GM19240 (cell line): ENCODE measurements around the gene MUC2.

Source experiments
- DNase-seq: peaks from one replicate; pipeline ENCODE4 v3.0.0; 2011; ENCODE audit warnings: low spot score; ENCODE audit not compliant: insufficient read length

The MUC2 gene

DNA sequence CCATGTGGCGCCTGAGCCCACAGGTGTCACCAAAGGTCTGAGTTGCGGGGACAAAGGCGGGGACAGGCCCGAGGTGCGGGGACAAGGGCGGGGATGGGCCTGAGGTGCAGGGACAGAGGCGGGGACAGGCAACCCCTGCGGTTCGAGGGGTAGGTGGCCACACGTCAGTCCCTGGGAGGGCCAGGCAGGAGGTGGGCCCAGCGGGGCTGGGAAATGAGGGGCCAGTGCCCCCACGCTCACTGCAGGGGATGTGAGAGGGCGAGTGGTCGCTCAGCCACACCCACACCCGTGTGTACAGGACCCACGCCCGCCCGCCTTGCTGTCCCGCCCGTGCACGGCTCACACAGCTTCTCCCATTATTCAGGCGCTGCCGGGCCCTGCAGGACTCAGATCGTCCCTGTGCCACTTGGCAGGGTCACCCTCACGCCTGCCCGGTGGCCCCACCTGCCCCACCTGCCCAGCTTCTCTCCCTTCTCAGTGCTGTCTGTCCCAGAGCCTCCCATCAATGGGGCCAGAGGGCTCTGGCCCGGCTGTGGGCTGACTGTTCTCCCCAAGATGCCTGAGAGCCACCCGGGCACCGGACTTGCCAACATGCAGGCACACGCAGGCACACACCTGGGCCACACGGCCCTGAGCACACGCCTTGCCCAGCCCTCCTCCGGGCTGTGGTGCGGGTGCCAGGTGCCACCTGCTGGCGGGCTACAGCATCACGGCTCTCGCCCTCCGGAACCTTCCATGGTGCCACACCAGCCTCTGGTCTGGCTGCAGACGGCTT lies 23.9 kb upstream of the MUC2 start:
- peak; percentile 92 for DNase-seq

DNA sequence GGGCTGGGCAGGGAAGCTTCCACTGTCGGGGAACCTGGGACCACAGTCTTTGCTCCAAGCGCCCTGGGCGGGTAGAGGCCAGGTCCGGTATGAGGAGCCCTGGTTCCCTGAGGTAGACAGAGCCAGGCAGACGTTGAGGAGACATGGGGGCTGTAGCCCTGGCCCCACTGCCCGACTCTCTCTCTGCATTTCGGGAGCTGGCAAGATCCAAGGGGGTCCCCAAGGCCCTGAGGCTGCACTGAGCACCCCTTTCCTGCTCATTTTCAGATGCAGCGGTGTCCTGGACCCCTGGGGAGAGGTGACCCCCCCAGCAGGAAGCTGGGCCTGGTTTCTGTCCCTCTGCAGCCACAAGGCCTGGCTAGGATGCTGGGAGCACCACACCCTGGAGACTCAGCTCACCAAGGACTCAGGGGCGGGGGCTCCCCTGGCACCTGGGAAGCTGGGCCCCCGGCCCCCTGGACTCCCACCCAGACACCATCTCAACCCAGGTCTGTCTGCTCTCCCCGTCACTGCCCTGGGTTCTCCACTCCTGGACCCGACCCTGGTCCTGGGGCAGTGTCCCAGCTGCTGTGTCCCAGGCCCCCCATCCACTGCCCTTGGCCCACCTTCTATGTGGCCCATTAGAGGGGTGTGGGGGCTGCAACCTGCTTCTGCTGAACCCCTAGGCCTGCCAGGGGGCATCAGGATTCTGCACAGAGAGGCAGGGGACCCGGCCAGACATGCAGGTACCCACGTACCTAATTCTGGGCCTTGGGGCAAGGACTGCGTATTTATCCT lies 23.1 kb upstream of the MUC2 start:
- DNase-seq = no peak

DNA sequence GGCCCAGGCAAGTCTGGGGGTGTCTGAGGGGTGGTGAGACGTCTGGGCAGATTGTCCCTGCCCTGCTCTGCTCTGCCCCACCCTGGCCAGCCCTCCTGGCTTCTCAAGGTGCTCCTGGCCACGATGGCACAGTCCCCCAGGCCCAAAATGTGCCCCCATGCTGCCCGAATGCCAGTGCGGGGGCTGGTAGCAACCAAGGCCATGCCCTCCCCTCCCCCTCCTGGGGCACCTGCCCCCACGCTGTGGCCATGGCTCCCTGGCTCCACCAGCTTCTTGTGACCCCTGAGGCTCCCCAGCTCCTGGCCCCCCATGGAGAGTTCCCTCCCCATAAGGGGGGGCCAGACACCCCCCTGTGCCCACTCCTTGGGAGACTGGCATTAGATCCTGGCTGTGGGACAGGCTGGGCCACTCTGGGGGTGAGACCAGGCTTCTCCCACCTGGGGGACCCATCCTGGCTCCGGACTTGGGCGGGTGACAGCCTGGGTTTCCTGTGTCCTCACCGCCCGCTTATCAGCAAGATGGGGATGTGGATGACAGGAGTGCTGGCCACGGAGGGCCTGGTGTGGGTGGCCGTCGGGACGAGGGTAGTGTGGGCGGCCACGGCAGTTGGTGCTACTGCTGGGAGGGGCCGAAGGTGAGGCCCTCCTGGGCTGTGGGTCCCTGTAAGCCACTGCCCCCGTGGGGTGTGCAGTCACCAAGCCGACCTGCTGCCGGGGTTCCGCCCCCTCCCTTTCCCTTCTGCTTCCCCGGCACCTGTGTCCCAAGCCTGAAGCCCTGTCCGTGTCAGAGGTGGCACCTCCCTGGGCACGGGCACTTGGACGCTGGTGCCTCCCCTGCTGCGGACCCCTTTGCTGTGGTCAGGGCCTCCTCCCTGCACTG lies 22.3 kb upstream of the MUC2 start:
- no peak for DNase-seq

DNA sequence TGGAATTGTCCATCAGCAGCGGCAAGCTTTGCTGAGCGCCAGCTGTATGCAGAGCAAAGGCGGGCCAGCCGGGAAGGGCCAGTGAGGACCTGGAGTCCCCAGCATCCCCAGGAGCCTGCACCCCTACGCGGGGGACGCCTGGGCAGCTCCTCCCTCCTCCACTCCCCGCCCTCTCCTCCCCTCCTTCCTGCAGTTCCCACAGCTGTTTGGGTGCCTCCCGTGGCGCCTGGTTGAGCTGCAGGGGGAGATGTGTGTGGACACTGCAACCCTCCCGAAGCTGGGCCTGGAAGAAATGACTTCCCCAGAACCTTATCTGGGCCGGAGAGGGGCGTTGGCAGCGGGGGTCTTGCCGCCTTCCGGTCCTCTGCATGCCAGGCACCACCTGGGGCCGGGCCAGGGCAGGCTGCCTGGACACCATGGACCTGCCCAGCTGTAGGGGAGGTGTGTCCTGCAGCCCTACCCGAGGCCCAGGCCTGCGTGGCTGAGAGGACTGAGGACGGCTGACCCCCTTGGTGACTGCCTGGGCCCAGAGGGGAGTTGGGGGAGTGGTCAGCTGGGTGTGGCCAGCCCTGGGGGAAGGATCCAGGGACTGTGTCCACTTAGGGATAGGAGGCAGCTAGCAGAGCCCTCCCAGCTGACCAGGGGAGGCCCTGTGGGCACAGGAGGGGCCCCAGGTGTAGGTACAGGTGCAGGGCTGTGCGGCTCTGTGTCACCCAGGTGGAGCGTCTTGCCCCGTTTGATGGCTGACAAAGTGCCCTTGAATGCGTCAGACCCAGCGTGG lies 21.4 kb upstream of the MUC2 start:
- DNase-seq = no peak

DNA sequence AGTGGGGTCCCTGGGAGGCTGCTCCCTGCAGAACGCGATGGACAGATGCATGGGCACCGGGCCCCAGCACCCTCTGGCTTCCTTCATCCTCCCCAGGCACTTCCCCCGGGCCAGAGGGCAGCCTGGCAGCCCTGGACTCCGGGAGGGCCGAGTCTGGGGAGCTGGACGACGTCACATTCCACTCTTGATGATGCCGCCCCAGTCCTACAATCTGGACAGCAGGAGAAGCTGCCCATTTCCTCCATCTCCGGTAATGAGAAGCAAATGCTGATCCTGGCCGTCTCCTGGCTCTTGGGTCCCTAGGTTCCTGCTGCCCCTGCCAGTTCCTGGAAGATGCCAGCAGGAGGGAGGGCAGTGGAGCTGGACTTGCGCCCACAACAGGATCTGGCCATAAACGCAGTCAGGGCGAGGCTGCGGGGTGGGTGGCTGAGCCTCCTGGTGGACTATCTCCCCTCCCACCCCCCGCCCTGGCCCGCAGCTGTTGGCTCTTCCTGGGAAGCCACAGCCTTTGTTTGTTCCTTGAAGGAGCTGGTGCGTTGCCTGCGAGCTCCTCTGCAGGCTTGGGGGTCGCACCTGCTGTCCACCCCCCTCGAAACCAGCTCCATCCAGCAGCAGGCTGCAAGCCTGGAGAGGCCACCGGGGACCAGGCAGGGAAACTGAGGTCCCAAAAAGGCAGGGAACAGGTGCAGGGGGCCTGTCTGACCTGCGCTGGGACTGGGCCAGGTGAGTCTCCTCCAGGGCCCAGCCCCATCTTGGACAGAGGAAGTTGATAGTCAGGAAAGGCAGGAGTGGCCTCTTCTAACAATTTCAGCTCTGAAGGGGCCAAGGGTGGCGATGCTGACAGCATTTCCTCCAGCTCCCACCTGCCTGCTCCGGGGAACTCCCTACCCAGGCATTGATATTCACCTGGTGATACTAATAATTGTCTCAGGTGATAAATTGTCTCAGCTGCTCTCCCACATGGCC lies 20.2 kb upstream of the MUC2 start:
- DNase-seq = no peak

DNA sequence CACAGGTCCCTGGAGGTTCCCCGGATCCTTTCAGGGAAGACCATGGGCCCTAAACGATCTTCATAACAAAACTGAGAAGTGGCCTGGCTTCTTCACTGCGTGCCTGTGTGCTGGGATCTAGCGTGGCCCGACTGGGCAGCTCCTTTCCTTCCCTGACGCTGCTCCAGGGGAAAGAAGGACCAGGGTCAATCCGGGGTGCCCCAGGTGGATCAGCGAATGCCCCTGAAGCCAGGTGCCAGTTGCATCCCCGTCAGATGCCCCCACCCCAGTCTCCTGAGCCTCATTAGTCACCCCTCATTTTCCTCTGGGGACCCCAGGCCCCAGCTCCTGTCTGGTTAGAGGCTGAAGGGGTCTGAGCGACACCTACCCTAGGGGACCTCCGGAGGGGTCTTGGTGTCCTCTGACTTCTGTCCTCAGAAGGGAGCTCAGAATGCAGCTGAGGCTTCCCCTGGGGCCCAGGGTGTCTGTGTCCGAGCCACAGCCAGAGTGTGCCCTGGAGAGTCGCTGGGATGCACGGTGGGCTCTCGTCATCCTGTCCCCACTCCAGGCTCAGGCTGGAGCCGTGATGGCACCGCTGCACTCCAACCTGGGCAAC lies 19.5 kb upstream of the MUC2 start:
- no peak for DNase-seq

DNA sequence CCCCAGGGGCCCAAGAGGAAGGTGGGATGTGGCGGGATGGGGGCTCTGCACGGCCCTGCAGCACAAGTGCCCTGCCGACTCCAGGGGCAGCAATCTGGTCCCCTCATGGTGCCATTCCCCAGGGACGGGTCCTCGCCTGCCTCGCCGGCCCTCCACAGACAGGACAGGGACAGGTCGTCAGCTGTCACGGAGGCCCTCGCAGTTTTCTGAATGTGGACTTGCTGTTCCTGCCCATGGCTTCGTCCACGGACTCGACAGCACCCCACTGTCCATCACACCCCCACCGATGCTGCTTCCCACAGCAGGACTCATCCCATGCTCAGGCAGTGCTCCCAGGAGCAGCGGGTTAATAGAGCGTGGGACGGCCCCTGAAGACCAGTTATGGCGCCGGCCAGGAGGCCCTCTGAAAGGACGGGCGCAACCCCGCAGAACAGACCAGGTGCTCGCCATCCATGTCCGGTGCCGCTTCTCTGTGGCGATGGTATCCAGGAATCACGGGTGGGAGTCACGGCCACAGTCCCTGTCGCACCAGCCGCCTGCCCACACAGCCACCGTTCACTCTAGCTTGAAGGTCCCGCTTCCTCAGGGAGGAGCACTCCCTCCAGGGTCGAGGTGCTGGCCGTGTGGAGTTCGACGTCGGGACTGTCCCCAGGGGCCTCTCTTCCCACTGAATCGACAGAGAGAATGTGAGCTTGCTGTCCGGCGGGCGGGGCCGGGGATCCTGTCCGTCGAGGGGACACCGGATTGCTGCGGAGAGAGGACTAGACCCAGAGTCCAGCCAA lies 18.5 kb upstream of the MUC2 start:
- DNase-seq = no peak

DNA sequence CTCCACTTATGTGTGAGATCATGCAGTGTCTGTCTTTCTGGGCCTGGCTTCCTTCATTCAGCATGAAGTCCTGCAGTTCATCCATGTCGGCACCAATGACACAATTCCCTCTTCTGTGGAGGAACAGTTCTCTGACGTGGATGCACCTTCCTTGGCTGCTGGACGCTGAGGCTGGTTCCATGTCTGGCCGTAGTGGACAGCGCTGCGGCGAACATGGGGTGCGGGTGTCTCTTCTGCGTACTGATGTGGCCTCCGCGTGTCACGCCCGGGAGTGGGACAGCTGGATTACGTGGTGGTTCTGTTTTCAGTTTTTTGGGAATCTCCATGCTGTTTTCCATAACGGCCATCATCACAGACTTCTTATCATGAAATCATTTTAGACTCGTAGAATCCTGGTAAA lies 16.9 kb upstream of the MUC2 start:
- no peak for DNase-seq

DNA sequence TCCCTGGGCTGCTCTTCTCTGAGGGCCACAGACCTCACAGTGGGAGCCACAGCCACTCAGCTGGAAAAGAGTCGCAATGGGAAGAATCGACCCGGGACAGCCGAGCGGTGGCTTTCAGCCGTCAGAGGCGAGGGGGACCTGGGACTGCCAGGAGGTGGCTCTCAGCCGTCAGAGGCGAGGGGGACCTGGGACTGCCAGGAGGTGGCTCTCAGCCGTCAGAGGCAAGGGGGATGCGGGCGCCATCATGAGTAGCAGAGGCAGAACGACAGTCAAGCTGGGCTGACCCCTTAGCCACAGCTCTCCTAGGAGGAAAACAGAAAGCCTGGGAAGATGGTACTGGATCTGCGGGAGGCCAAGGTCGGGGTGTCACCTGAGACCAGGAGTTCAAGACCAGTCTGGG lies 14.9 kb upstream of the MUC2 start:
- no peak for DNase-seq

DNA sequence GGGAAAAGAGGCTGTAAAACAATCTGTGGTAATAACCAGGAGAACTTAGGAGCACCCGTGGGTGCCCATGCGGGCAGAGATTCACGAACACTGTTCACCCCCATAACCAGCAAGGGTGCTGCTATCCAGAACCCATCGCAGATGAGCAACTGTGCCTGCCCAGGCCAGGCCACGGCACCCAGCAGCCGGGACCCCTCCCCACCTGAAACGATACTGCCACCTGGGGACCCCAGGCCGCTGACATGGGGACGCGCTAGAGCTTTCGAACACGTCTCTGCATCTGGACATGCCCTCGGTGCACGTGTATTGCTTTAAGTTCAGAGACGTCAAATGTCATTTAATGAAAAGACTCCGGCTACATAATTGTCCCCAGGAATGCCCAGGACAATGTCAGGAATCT lies 14.3 kb upstream of the MUC2 start:
- no peak for DNase-seq

DNA sequence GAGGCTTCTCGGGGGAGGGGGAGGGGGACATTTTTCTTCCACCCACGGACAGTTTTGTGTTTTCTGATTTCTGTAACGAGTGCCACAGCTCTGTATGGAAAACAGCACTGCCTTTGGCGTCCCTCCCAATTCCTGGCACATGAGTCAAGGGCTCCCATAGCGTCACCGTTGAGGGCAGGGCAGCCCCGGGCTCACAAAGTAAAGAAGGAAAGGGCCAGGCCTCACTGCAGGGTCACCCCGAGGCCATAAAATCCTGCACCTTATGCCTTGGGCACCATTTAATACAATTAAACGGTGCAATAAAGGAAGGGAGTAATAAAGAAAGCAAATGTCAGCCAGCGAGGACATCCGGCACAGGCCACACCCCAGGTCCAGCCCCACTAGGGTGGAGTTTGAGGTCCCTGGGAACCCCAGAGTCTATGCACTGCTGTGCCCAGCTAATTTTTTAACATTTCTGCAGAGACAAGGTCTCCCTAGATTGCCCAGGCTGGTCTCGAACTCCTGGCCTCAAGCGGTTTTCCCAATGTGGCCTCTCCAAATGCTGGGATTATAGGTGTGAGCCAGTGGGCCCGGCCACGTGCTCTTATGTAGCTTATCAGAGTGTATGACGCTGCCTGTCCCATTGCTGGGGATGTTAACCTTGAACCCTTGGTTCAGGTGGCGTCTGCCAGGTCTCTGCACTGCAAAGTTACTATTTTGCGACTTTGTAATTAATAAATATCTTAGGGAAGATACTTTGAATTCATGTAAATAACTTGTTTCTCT lies 13.6 kb upstream of the MUC2 start:
- DNase-seq = no peak

DNA sequence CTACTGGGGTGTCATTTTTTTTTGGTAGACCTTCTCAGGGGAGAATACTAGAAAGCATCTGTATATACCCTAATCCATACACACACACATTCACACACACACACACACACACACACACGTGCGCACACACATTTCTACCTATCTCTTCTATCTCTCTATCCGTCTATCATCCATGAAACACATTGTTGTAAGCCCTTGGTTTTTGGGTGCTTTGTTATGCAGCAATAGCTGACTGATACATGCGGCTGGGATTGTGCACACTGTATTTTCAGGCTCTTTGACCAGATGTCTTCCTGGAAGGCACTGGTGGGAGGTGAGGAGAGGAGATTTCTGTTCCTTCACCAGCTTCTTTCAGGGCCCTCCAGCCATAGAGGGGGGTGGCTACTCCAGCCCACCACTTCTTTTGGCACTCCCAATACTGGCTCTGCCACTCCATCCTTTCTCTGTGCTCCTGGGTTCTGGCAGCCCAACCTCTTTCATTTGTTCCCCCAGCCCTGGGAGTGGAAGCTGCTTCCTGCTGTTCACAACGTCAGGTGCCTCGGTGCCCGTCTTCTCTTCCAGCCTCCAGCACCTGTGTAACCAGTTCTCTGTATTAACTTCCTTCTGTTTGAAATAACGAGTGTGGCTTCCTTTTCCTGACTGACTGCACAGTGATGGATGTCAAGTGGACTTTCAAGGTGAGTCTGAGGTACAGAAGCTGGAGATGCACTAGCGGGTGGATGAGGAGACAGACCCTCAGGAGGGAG lies 12.4 kb upstream of the MUC2 start:
- no peak for DNase-seq

DNA sequence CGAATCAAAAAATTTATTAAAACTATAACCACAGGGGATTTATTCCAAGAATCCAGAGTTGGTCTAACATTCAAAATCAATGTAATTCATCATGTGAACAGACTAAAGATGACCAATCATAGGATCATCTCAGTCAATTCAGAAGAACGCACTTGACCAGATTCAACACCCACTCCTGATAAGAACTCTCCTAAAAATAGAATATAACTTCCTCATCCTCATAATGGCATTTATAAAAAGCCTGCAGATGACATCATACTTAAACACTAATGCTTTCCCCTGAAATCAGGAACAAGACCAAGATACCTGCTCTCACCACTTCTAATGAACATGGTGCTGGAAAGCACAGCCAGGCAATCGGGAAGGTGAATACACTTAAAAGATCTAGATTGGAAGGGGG lies 10.5 kb upstream of the MUC2 start:
- DNase-seq = no peak

DNA sequence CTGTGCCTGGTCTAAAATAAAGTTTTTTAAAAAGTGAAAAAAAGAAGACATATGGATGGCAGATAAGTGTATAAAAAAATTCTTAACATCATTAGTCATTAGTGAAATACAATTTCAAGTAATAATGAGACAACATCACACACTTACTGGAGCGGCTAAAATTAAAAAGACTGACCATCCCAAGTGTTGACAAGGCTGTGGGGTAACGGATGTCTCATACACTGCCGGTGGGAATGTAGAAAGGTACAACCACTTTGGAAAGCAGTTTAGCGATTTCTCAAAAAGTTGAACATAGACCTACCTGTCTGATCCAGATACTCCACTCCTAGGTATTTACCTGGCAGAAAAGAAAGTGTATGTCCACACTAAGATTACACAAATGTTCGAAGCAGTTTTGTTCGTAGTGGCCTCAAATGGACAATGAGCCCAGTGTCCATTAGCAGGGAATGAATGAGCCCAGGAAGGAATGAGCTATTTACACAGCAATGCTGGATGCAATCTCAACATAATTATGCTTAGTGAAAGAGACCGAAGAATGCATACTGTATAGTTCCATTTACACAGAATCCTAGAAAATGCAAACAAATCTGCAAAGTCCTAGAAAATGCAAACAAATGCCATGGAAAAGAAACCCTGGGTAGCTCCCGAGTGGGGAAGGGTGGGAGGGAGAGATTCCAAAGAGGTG lies 6.7 kb upstream of the MUC2 start:
- DNase-seq = no peak

DNA sequence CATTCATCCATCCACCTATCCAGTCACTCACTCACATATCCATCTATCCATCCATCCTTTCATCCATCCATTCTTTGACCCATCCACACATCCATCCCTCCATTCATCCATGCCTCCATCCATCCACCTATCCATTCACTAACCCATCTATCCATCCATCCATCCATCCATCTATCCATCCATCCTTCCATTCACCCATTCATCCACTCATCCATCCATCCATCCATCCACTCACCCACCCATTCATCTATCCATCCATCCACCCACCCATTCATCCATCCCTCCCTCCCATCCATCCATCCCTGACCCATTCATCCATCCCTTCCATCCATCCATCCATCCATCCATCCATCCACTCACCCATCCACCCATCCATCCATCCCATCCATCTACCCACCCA lies 4.9 kb upstream of the MUC2 start:
- no peak for DNase-seq

DNA sequence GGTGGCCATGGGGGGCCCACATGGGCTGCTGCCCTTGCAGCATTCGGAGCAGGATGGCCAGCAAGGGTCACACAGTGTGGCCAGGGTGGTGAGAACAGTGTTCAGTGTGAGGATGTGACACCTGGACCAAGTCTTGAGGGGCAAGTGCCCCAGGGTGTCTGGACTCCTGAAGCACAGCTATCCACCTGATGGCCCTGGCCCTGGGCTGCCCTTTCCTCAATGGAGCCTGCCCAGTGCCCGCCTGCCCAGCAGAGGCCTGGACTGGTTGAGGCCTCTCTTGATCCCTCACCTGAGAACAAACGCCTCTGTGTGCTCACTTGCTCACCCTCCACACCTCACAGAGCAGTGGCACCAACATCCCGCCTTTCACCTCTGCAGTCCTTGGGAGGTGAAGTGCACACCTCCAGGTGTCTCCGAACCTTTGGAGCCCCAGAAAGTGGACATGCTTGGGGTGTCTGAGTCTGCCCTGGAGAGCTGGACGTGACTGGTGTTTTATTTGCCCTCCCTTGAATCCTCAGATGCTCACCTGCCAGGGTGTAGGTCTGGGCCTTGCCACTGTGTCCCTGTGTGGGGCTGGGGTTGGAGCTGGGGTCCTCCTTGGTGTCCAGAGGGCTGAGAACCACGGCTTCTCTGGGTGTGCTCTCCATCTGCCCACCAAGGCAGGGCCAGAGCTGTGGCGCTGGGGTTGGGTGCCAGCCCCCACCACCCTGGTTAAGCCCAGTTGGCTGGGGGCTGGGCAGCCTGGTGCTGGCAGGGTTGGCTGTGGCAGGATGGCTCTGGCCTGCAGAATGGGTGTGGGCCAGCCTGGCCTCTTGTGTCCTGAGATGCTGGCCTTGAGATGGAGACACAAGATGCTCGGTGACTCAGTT lies 3.8 kb upstream of the MUC2 start:
- DNase-seq = no peak
